NCI-H774 (cell line): ENCODE measurements around the gene ENC1.
"Not testable (repeated sequence)": the region's sequence is repeated elsewhere in the genome, so short reads cannot be mapped to it uniquely, and the experiment has no call there.

ENCODE experiments used
- DNase-seq: peaks from one replicate; lab custom pipeline; 2025; lab: John Stamatoyannopoulos, UW

ENC1 gene

GRCh38 chr5:74640450-74640953 is at the start of gene ENC1:
TSS of gene ENC1 (minus strand) at chr5:74640728. CDS start at chr5:74636485, 4,243 bp downstream.
- peak; percentile 85 for DNase-seq

GRCh38 chr5:74686962-74687751 is 46.6 kb upstream of the ENC1 start:
- no peak for DNase-seq

- no peak for DNase-seq
These were observed 45.6 kb upstream of the ENC1 start for GRCh38 chr5:74685979-74686631.

- DNase-seq: peak; percentile 81
These were observed 44.6 kb upstream of the ENC1 start, which contains the start of gene HEXB for GRCh38 chr5:74684900-74685851. TSS of gene HEXB (plus strand) at chr5:74685233. CDS start at chr5:74685261, 28 bp downstream.

- no peak for DNase-seq
These were observed 39.4 kb upstream of the ENC1 start for GRCh38 chr5:74679966-74680365.

GRCh38 chr5:74679300-74679699 is 38.8 kb upstream of the ENC1 start:
- not testable (repeated sequence) for DNase-seq

GRCh38 chr5:74678123-74678522 is 37.6 kb upstream of the ENC1 start:
- DNase-seq: not testable (repeated sequence)

- not testable (repeated sequence) for DNase-seq
These were observed 35.9 kb upstream of the ENC1 start for GRCh38 chr5:74676466-74676865.

- peak; percentile 19 for DNase-seq
These were observed 32.7 kb upstream of the ENC1 start for GRCh38 chr5:74673011-74673790.

- DNase-seq: no peak
These were observed 31.8 kb upstream of the ENC1 start for GRCh38 chr5:74672215-74672877.

- DNase-seq: no peak
These were observed 30.0 kb upstream of the ENC1 start for GRCh38 chr5:74670396-74671038.

GRCh38 chr5:74669821-74670220 is 29.3 kb upstream of the ENC1 start:
- no peak for DNase-seq

- no peak for DNase-seq
These were observed 26.9 kb upstream of the ENC1 start for GRCh38 chr5:74667396-74667795.

- no peak for DNase-seq
These were observed 25.3 kb upstream of the ENC1 start for GRCh38 chr5:74665816-74666215.

GRCh38 chr5:74665273-74665672 is 24.7 kb upstream of the ENC1 start:
- no peak for DNase-seq

GRCh38 chr5:74664551-74664950 is 24.0 kb upstream of the ENC1 start:
- no peak for DNase-seq

- no peak for DNase-seq
These were observed 20.3 kb upstream of the ENC1 start for GRCh38 chr5:74660873-74661272.

GRCh38 chr5:74660140-74660539 is 19.6 kb upstream of the ENC1 start:
- no peak for DNase-seq

- no peak for DNase-seq
These were observed 18.6 kb upstream of the ENC1 start for GRCh38 chr5:74659172-74659571.

GRCh38 chr5:74657165-74657564 is 16.6 kb upstream of the ENC1 start:
- DNase-seq: no peak
